Stomach (tissue), 4 donors: ENCODE measurements around the gene CDH16.

Source experiments
- POLR2AphosphoS5 ChIP-seq, 3 donors: sonication (generic); formaldehyde crosslinking; IDR thresholded peaks; one replicate each; pipeline ENCODE4 v1.6.1; 2016; ENCODE audit warnings: antibody characterized with exemption in 3 of 3
- TF ChIP-seq, protein P1 (sequence below), 7 experiments: fragments of 450-650 bp in 4 of 7; fragments of 200-600 bp in 3 of 7; sonication (generic) in 3 of 7; IDR thresholded peaks; one replicate each; pipeline ENCODE4 v1.5.1; 2016 to 2019; ENCODE audit warnings: antibody characterized with exemption in 7 of 7, control low read depth in 2 of 7, mild to moderate bottlenecking in 1 of 7

DNA sequence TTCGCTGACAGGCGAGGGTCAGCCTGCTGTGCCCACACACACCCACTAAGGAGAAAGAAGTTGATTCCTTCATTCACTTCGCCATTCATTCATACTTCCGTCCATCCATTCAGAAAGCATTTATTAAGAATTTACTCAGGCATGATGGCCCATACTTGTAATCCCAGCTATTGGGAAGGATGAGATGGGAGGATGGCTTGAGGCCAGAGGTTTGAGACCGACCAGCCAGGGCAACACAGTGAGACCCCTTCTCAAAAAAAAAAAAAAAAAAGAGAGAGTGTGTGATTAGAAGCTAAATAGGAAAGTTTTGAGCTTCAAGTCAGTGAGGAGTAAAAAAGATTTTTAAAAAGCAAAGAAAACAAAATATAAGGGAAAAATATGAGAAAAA, 25.4 kb upstream of the CDH16 start:
- no peak for TF ChIP-seq POLR2AphosphoS5 (IDR thresholded peaks at IDR 0.05)
- TF ChIP-seq, protein P1, sequence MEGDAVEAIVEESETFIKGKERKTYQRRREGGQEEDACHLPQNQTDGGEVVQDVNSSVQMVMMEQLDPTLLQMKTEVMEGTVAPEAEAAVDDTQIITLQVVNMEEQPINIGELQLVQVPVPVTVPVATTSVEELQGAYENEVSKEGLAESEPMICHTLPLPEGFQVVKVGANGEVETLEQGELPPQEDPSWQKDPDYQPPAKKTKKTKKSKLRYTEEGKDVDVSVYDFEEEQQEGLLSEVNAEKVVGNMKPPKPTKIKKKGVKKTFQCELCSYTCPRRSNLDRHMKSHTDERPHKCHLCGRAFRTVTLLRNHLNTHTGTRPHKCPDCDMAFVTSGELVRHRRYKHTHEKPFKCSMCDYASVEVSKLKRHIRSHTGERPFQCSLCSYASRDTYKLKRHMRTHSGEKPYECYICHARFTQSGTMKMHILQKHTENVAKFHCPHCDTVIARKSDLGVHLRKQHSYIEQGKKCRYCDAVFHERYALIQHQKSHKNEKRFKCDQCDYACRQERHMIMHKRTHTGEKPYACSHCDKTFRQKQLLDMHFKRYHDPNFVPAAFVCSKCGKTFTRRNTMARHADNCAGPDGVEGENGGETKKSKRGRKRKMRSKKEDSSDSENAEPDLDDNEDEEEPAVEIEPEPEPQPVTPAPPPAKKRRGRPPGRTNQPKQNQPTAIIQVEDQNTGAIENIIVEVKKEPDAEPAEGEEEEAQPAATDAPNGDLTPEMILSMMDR (IDR thresholded peaks at IDR 0.05), result no peak
